ENCODE results near the gene VAMP1.

DNA sequence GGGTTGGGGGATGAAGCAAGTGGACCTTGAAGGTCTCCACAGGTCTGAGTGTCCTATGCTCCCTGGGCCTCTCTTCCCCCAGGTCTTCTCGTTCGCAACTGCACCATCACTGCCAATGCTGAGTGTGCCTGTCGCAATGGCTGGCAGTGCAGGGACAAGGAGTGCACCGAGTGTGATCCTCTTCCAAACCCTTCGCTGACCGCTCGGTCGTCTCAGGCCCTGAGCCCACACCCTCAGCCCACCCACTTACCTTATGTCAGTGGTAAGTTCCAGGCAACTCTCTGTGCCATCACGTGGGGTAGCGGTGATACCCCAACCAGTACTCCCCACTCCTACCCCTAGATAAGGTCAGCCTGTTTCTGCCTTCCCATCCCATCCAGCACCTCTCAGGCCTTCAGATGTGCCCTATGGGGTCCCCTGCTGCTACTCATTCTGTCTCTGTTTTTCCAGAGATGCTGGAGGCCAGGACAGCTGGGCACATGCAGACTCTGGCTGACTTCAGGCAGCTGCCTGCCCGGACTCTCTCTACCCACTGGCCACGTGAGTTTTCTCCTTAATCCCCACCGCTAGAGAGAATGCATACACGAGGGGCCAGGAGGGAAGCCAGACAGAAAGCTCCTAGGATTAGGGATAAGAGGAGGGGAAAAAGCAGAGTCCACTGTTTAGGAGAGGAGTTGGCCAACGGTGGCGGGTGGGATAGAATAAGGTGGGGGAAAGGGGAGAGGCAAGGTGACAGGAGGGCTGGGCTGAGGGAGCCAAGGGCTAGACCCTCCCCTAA, 20.2 kb downstream of the VAMP1 start:
- no peak for TF ChIP-seq REST (IDR thresholded peaks at IDR 0.05; ENCODE audit: insufficient read depth in 1 of 2, low read depth in 2 of 2, low read length in 2 of 2)
- no peak for TF ChIP-seq POLR2AphosphoS5 (IDR thresholded peaks at IDR 0.05; ENCODE audit: low read depth, low read length)
- no peak for TF ChIP-seq SIN3A (IDR thresholded peaks at IDR 0.05; ENCODE audit: borderline replicate concordance, insufficient read depth, low read length)
